HG03103 (cell line): ENCODE data around the gene KCTD15.

Experiments
- ATAC-seq: cut with Tn5 transposase; IDR thresholded peaks from one replicate; pipeline ENCODE4 v1.9.1; 2021; ENCODE audit warnings: low read depth; ENCODE audit not compliant: unreplicated experiment

The KCTD15 gene

GRCh38 chr19:33771384-33772101 is 25.1 kb upstream of the KCTD15 start:
- no peak for ATAC-seq

GRCh38 chr19:33772102-33772857 is 24.4 kb upstream of the KCTD15 start:
- no peak for ATAC-seq

GRCh38 chr19:33772858-33773180 is 23.9 kb upstream of the KCTD15 start:
- ATAC-seq: no peak

GRCh38 chr19:33773704-33774624 is 22.7 kb upstream of the KCTD15 start:
- ATAC-seq: no peak

- no peak for ATAC-seq
Measured at GRCh38 chr19:33774751-33775150, 21.9 kb upstream of the KCTD15 start.

GRCh38 chr19:33775731-33776487 is 20.8 kb upstream of the KCTD15 start:
- no peak for ATAC-seq

- no peak for ATAC-seq
Measured at GRCh38 chr19:33777351-33777750, 19.3 kb upstream of the KCTD15 start.

- no peak for ATAC-seq
Measured at GRCh38 chr19:33777753-33778088, 18.9 kb upstream of the KCTD15 start.

- peak; percentile 82 for ATAC-seq
Measured at GRCh38 chr19:33778089-33778791, 18.4 kb upstream of the KCTD15 start.

- ATAC-seq: no peak
Measured at GRCh38 chr19:33779849-33780248, 16.8 kb upstream of the KCTD15 start.

- no peak for ATAC-seq
Measured at GRCh38 chr19:33780251-33780650, 16.4 kb upstream of the KCTD15 start.

- ATAC-seq: no peak
Measured at GRCh38 chr19:33780746-33781145, 15.9 kb upstream of the KCTD15 start.

GRCh38 chr19:33781415-33781935 is 15.2 kb upstream of the KCTD15 start:
- no peak for ATAC-seq

- no peak for ATAC-seq
Measured at GRCh38 chr19:33781996-33782395, 14.7 kb upstream of the KCTD15 start.

GRCh38 chr19:33784432-33784831 is 12.2 kb upstream of the KCTD15 start:
- ATAC-seq: no peak

- no peak for ATAC-seq
Measured at GRCh38 chr19:33785795-33786194, 10.9 kb upstream of the KCTD15 start.

- no peak for ATAC-seq
Measured at GRCh38 chr19:33788676-33789075, 8.0 kb upstream of the KCTD15 start.

- no peak for ATAC-seq
Measured at GRCh38 chr19:33789344-33789743, 7.3 kb upstream of the KCTD15 start.

GRCh38 chr19:33794683-33795369 is 1.8 kb upstream of the KCTD15 start:
- no peak for ATAC-seq
